HEK293 (cell line): ENCODE data around the gene ZDHHC24.

Experiments
- CTCF ChIA-PET: fragments of 350-600 bp; formaldehyde crosslinking; extraction: SDS; loops from one replicate; lab custom pipeline; 2021; ENCODE audit warnings: antibody characterized with exemption; lab: Yijun Ruan, JAX
- POLR2A ChIA-PET: fragments of 300-600 bp; formaldehyde crosslinking; extraction: SDS; loops from one replicate; lab custom pipeline; 2020; ENCODE audit warnings: antibody characterized with exemption, inconsistent platforms; lab: Yijun Ruan, JAX
- H3K27ac ChIP-seq: fragments of 200-500 bp; sonication (Bioruptor generic); 2 replicates; pipeline ENCODE4 v1.5.1; 2014; ENCODE audit warnings: low read depth, low read length, control low read depth, inconsistent platforms; ENCODE audit errors: extremely low read depth
- H3K36me3 ChIP-seq, 2 experiments: fragments of 200-500 bp in 1 of 2; sonication (Bioruptor generic) in 1 of 2; 1 replicate in 1 of 2; 2 replicates in 1 of 2; pipeline ENCODE4 v1.5.1; 2014 to 2017; ENCODE audit warnings: inconsistent platforms in 2 of 2, low read length in 2 of 2; ENCODE audit not compliant: control insufficient read depth in 2 of 2, insufficient read depth in 1 of 2
- H3K4me1 ChIP-seq: fragments of 200-500 bp; sonication (Bioruptor generic); 2 replicates; pipeline ENCODE4 v1.5.1; 2014; ENCODE audit warnings: mild to moderate bottlenecking, low read length, inconsistent platforms; ENCODE audit not compliant: control insufficient read depth, insufficient read depth
- H3K4me3 ChIP-seq: 2 replicates; pipeline ENCODE4 v1.5.1; 2011; ENCODE audit warnings: low read depth, mild to moderate bottlenecking, control low read depth, low read length, moderate library complexity
- H3K9me3 ChIP-seq: fragments of 200-500 bp; sonication (Bioruptor generic); 2 replicates; pipeline ENCODE4 v1.5.1; 2014; ENCODE audit warnings: low read depth, low read length, inconsistent platforms; ENCODE audit not compliant: control insufficient read depth, insufficient read depth
- HOXA7 ChIP-seq: sonication (generic); formaldehyde crosslinking; IDR thresholded peaks from 2 replicates; pipeline ENCODE4 v1.8.1; 2022; ENCODE audit warnings: missing genetic modification reagents, borderline replicate concordance
- HOXD13 ChIP-seq: sonication (generic); formaldehyde crosslinking; IDR thresholded peaks from 2 replicates; pipeline ENCODE4 v1.8.0; 2022; ENCODE audit warnings: missing genetic modification reagents, borderline replicate concordance
- OSR2 ChIP-seq: fragments of 450-650 bp; formaldehyde crosslinking; IDR thresholded peaks from 2 replicates; pipeline ENCODE4 v1.5.1; 2016; ENCODE audit warnings: missing biosample characterization, missing genetic modification characterization
- PRDM2 ChIP-seq: fragments of 450-650 bp; formaldehyde crosslinking; IDR thresholded peaks from 2 replicates; pipeline ENCODE4 v1.5.1; 2016; ENCODE audit warnings: missing biosample characterization, missing genetic modification characterization, borderline replicate concordance
- REPIN1 ChIP-seq: fragments of 450-650 bp; formaldehyde crosslinking; IDR thresholded peaks from 2 replicates; pipeline ENCODE4 v1.5.1; 2017; ENCODE audit warnings: missing biosample characterization, missing genetic modification characterization, low read depth
- SCRT1 ChIP-seq: fragments of 450-650 bp; formaldehyde crosslinking; IDR thresholded peaks from 2 replicates; pipeline ENCODE4 v1.5.1; 2016; ENCODE audit warnings: missing biosample characterization, missing genetic modification characterization, borderline replicate concordance
- SP2 ChIP-seq: fragments of 450-650 bp; formaldehyde crosslinking; IDR thresholded peaks from 2 replicates; pipeline ENCODE4 v1.5.1; 2016; ENCODE audit warnings: missing biosample characterization, missing genetic modification characterization
- SP3 ChIP-seq: fragments of 450-650 bp; formaldehyde crosslinking; IDR thresholded peaks from 2 replicates; pipeline ENCODE4 v1.5.1; 2016; ENCODE audit warnings: missing biosample characterization, missing genetic modification characterization
- ZBTB1 ChIP-seq: fragments of 450-650 bp; formaldehyde crosslinking; IDR thresholded peaks from 2 replicates; pipeline ENCODE4 v1.5.1; 2016; ENCODE audit warnings: missing biosample characterization, missing genetic modification characterization
- ZBTB20 ChIP-seq: fragments of 450-650 bp; formaldehyde crosslinking; IDR thresholded peaks from 2 replicates; pipeline ENCODE4 v1.5.1; 2016; ENCODE audit warnings: missing biosample characterization, missing genetic modification characterization
- ZBTB26 ChIP-seq: fragments of 450-650 bp; formaldehyde crosslinking; optimal IDR thresholded peaks from 2 replicates; pipeline ENCODE3; 2016; ENCODE audit warnings: missing biosample characterization, mild to moderate bottlenecking, missing genetic modification characterization
- ZBTB6 ChIP-seq: fragments of 450-650 bp; formaldehyde crosslinking; IDR thresholded peaks from 2 replicates; pipeline ENCODE4 v1.5.1; 2017; ENCODE audit warnings: missing biosample characterization, missing genetic modification characterization
- ZFHX2 ChIP-seq: fragments of 450-650 bp; formaldehyde crosslinking; conservative IDR thresholded peaks from 2 replicates; pipeline ENCODE4 v1.5.1; 2016; ENCODE audit warnings: missing biosample characterization, missing genetic modification characterization
- ZFP41 ChIP-seq: fragments of 450-650 bp; formaldehyde crosslinking; IDR thresholded peaks from 2 replicates; pipeline ENCODE4 v1.5.1; 2016; ENCODE audit warnings: missing biosample characterization, missing genetic modification characterization, borderline replicate concordance
- ZNF292 ChIP-seq: fragments of 450-650 bp; formaldehyde crosslinking; IDR thresholded peaks from 2 replicates; pipeline ENCODE4 v1.5.1; 2016; ENCODE audit warnings: low read depth, missing biosample characterization, missing genetic modification characterization, borderline replicate concordance
- ZNF518A ChIP-seq: fragments of 450-650 bp; formaldehyde crosslinking; conservative IDR thresholded peaks from 2 replicates; pipeline ENCODE4 v1.5.1; 2016; ENCODE audit warnings: low read depth, missing biosample characterization, missing genetic modification characterization
- ZNF548 ChIP-seq: fragments of 450-650 bp; formaldehyde crosslinking; IDR thresholded peaks from 2 replicates; pipeline ENCODE4 v1.5.1; 2016; ENCODE audit warnings: missing biosample characterization, missing genetic modification characterization
- ZNF561 ChIP-seq: fragments of 450-650 bp; IDR thresholded peaks from 2 replicates; pipeline ENCODE4 v1.5.1; 2018; ENCODE audit warnings: missing biosample characterization, missing genetic modification characterization, borderline replicate concordance
- ZNF624 ChIP-seq: fragments of 450-650 bp; formaldehyde crosslinking; IDR thresholded peaks from 2 replicates; pipeline ENCODE4 v1.5.1; 2017; ENCODE audit warnings: missing biosample characterization, missing genetic modification characterization
- ZNF626 ChIP-seq: fragments of 450-650 bp; sonication (Bioruptor Pico); formaldehyde crosslinking; IDR thresholded peaks from 2 replicates; pipeline ENCODE4 v1.5.1; 2018; ENCODE audit warnings: missing biosample characterization, missing genetic modification characterization, inconsistent platforms
- ZSCAN30 ChIP-seq: fragments of 450-650 bp; IDR thresholded peaks from 2 replicates; pipeline ENCODE4 v1.5.1; 2018; ENCODE audit warnings: missing biosample characterization, mild to moderate bottlenecking, missing genetic modification characterization, moderate library complexity
- TF ChIP-seq, protein P1 (sequence below): fragments of 450-650 bp; IDR thresholded peaks from 2 replicates; pipeline ENCODE4 v1.5.1; 2018; ENCODE audit warnings: missing biosample characterization, missing genetic modification characterization

ZDHHC24 gene

DNA sequence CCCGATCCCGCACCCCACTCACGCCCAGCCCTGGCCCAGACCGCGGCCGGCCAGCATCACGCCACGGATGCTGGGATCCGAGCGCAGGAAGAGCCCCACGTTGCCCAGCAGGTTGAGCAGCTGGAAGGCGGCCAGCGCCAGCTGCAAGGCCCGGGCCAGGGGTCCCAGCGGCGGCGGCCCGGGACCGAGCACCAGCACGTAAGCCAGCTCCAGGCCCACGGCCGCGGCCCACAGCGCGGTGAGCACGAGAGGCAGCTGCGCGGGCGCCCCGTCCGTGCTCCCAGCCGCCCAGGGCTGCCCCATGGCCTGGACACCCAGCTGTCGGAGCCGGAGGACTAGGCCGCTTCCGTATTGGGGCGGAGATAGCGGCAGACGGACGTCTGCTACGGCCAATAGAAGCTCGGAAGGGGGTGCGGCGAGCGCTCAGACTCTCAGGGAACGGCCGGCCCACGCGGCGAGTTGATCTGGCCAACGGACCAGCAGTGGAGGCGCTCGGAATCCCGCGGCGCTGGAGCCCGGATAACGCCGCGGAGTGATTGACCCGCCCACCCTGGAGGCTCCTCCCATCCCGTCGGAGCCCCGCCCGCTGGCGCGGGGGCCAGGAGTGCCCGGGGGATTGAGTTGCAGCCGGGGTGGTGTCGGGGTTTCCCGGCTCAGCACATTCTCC is at the start of gene ZDHHC24:
Gene ZDHHC24 (minus strand): TSS at position 348 of the 667 bp plus-strand sequence. CDS start 45 bp downstream, at position 303.
- peak within 1 kb of the TSS; percentile 65; the same call in 1 of the 2 replicates for H3K27ac ChIP-seq
- H3K36me3 ChIP-seq: peaks cover 0 to 28% of the 10 kb centered on the region in 2 experiments; a peak in 1 of 3 replicates
- H3K9me3 ChIP-seq: no peaks in the 10 kb centered on the region
- ChIA-PET CTCF (interaction anchor here (0.7 to 2.8 kb wide), 6 partner anchors 17 to 138 kb away, joined by 3 to 10 read pairs (median 4); partner anchors contain the start of genes CCDC87, CCS, MRPL11 and RBM4B), POLR2A (interaction anchor here (0.7 to 2.1 kb wide), 19 partner anchors 9 to 310 kb away, joined by 3 to 15 read pairs (median 5); partner anchors contain the start of genes BBS1, CTSF, DPP3 and PELI3)
- peak within 1 kb of the TSS; percentile 73 for H3K4me3 ChIP-seq
- H3K4me1 ChIP-seq: no peaks in the 10 kb centered on the region
- no peak for TF ChIP-seq ZNF548 (tag by site-specific recombination)
- TF ChIP-seq SP3 (tag by site-specific recombination): peak; percentile 82
- TF ChIP-seq ZBTB1 (tag by site-specific recombination): no peak
- TF ChIP-seq HOXA7 (CRISPR knock-in tag): no peak
- peak; percentile 56 for TF ChIP-seq ZFHX2 (tag by site-specific recombination)
- TF ChIP-seq SP2: peak; percentile 86
- TF ChIP-seq ZNF626: no peak
- no peak for TF ChIP-seq REPIN1 (tag by site-specific recombination)
- TF ChIP-seq OSR2: no peak
- peak; percentile 24; the same call in 1 of the 2 replicates for TF ChIP-seq ZSCAN30
- no peak for TF ChIP-seq ZFP41 (tag by site-specific recombination)
- no peak for TF ChIP-seq PRDM2
- TF ChIP-seq, protein P1, sequence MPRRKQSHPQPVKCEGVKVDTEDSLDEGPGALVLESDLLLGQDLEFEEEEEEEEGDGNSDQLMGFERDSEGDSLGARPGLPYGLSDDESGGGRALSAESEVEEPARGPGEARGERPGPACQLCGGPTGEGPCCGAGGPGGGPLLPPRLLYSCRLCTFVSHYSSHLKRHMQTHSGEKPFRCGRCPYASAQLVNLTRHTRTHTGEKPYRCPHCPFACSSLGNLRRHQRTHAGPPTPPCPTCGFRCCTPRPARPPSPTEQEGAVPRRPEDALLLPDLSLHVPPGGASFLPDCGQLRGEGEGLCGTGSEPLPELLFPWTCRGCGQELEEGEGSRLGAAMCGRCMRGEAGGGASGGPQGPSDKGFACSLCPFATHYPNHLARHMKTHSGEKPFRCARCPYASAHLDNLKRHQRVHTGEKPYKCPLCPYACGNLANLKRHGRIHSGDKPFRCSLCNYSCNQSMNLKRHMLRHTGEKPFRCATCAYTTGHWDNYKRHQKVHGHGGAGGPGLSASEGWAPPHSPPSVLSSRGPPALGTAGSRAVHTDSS (tag by site-specific recombination): no peak
- peak; percentile 96 for TF ChIP-seq ZBTB6 (tag by site-specific recombination)
- no peak for TF ChIP-seq ZNF292
- TF ChIP-seq ZNF624 (tag by site-specific recombination): no peak
- TF ChIP-seq HOXD13 (CRISPR knock-in tag): no peak
- no peak for TF ChIP-seq ZNF518A
- peak; percentile 69 for TF ChIP-seq ZBTB26 (tag by site-specific recombination)
- TF ChIP-seq SCRT1 (tag by site-specific recombination): no peak
- TF ChIP-seq ZNF561: 0 out of 2 replicates have a peak, but pooled peaks have one; percentile 69
- peak; percentile 99 for TF ChIP-seq ZBTB20 (tag by site-specific recombination)
